Nephron (organoid): ENCODE data around the gene SH3RF3.
"Not testable (repeated sequence)": the region's sequence is repeated elsewhere in the genome, so short reads cannot be mapped to it uniquely, and the experiment has no call there.

Experiments used
- H3K27ac Mint-ChIP-seq, 3 experiments: 2 replicates each; pipeline ENCODE4 v1.8.0; 2020; ENCODE audit warnings: mixed read lengths in 3 of 3, mild to moderate bottlenecking in 2 of 3, moderate library complexity in 1 of 3
- H3K27me3 Mint-ChIP-seq: 2 replicates; pipeline ENCODE4 v1.8.0; 2021; ENCODE audit warnings: low read depth, mild to moderate bottlenecking, moderate library complexity, mixed read lengths
- H3K36me3 Mint-ChIP-seq: 2 replicates; pipeline ENCODE4 v1.8.0; 2020; ENCODE audit warnings: low read depth, mixed read lengths
- H3K4me1 Mint-ChIP-seq: 2 replicates; pipeline ENCODE4 v1.8.0; 2020; ENCODE audit warnings: mixed read lengths
- H3K4me3 Mint-ChIP-seq, 3 experiments: 2 replicates each; pipeline ENCODE4 v1.8.0; 2020; ENCODE audit warnings: mild to moderate bottlenecking in 3 of 3, mixed read lengths in 3 of 3, moderate library complexity in 2 of 3
- H3K9me3 Mint-ChIP-seq: 2 replicates; pipeline ENCODE4 v1.8.0; 2020; ENCODE audit warnings: mixed read lengths
- TF ChIP-seq, protein P1 (sequence below), 3 experiments: fragments of 200-600 bp; sonication (generic); IDR thresholded peaks; one replicate each; pipeline ENCODE4 v1.5.0; 2021; ENCODE audit warnings: antibody characterized with exemption in 3 of 3; ENCODE audit not compliant: unreplicated experiment in 3 of 3

Gene SH3RF3

DNA sequence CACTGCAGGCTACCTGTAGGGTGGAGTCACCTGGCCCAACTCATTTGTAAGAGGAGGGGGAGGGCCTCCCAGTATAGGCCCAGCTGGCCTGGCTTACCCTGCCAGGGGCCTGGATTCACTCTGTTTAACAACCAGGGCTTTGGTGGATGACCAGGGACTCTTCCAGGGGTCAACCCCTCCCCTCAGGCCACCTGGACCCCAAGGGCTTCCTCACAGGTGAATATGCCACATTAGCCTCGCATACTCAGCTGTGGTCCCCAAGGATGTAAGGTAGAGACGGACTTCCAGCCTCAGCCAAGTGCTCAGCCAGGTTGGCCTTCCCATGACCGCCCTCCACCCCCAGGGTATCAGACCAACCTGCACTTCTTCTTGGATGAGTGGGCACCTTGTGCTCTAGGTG, 8.8 kb upstream of the SH3RF3 start:
- H3K4me1 Mint-ChIP-seq, result peaks cover 5% of the 10 kb centered on the region
- no peak overlapping the region for H3K4me3 Mint-ChIP-seq
- peaks cover 10% of the 10 kb centered on the region for H3K9me3 Mint-ChIP-seq
- H3K27ac Mint-ChIP-seq, result no peak overlapping the region
- TF ChIP-seq, protein P1, sequence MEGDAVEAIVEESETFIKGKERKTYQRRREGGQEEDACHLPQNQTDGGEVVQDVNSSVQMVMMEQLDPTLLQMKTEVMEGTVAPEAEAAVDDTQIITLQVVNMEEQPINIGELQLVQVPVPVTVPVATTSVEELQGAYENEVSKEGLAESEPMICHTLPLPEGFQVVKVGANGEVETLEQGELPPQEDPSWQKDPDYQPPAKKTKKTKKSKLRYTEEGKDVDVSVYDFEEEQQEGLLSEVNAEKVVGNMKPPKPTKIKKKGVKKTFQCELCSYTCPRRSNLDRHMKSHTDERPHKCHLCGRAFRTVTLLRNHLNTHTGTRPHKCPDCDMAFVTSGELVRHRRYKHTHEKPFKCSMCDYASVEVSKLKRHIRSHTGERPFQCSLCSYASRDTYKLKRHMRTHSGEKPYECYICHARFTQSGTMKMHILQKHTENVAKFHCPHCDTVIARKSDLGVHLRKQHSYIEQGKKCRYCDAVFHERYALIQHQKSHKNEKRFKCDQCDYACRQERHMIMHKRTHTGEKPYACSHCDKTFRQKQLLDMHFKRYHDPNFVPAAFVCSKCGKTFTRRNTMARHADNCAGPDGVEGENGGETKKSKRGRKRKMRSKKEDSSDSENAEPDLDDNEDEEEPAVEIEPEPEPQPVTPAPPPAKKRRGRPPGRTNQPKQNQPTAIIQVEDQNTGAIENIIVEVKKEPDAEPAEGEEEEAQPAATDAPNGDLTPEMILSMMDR (IDR thresholded peaks at IDR 0.05; ENCODE audit: unreplicated experiment in 3 of 3), result no peak
- peaks cover 26% of the 10 kb centered on the region for H3K27me3 Mint-ChIP-seq
- peaks cover 4% of the 10 kb centered on the region for H3K36me3 Mint-ChIP-seq

DNA sequence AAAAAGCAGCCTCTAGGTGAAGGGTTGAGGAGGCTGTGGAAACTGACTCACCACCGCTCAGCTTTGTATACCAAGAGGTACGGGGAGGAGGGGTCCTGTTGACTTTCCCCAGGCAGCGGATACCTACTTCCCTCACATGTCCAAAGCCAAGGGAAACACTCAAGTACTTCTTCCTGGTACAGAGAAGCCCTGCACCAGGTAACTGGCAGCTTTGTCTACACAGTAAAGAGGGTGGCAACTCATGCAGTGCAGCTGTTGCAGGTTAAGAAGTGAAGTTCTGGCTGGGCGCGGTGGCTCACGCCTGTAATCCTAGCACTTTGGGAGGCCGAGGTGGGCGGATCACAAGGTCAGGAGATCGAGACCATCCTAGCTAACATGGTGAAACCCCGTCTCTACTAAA, 8.3 kb upstream of the SH3RF3 start:
- not testable (repeated sequence) for H3K36me3 Mint-ChIP-seq, H3K4me1 Mint-ChIP-seq, H3K4me3 Mint-ChIP-seq, H3K27ac Mint-ChIP-seq
- Mint-ChIP-seq H3K27me3 (peaks cover 26% of the 10 kb centered on the region), H3K9me3 (peaks cover 10% of the 10 kb centered on the region)

DNA sequence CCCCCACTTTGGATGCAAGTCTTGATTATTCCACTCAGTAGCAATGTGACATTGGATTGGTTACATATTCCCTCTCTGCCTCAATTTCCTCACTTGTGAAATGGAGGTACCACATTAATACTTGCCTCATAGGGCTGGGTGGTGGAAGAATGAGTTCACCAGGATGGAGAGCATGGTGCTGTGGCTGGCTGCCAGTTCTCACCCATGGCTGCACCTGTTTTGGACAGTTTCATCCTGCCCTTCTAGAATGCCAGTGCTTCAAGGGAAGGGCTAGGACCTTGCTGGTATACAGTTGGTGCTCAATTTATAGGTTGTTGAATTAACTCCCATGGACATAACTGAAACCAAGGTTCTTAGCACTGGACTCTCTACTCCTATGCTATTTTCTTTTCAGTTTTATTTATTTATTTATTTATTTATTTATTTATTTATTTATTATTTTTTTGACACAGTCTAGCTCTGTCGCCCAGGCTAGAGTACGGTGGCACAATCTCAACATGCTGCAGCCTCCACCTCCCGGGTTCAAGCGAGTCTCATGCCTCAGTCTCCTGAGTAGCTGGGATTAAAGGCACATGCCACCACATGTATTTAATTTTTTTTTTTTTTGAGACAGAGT, 5.3 kb upstream of the SH3RF3 start:
- TF ChIP-seq, protein P1 (IDR thresholded peaks at IDR 0.05; ENCODE audit: unreplicated experiment in 3 of 3), result no peak
- Mint-ChIP-seq H3K36me3 (no peaks in the 10 kb centered on the region), H3K27me3 (peaks cover 40% of the 10 kb centered on the region), H3K4me1 (peaks cover 9% of the 10 kb centered on the region), H3K4me3 (no peak overlapping the region), H3K27ac (no peak overlapping the region), H3K9me3 (peaks cover 3% of the 10 kb centered on the region)

DNA sequence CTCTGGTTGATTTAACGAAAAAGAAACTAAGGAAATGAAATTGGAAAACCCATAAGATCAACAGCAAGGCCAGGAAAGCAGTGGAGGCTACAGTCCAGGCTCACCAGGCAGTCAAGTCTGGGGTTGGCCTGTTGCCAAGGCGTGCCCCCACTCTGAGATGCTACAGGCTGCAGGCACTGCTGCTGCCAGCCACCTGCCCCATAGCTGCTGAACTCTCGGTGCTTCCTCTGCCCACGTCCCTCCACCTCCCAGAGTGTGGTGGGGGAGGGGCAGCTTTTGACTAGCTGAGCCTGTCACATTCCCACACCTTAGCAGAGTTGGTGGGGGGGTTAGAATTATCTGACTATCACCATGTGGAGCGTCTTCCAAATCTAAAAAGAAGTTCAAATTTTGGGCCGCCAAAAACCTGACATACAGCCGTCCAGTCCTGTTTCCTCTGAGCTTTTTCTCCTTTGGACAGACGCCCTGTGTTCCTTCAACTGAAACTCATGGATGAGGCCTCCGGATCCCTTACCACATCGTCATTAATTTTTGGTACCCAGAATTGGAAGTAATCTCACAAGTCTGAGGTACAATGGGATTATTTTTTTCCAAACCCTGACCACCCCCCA, 3.9 kb upstream of the SH3RF3 start:
- TF ChIP-seq, protein P1 (IDR thresholded peaks at IDR 0.05; ENCODE audit: unreplicated experiment in 3 of 3), result no peak
- H3K36me3 Mint-ChIP-seq, result no peaks in the 10 kb centered on the region
- peaks cover 11% of the 10 kb centered on the region for H3K4me1 Mint-ChIP-seq
- no peaks in the 10 kb centered on the region for H3K9me3 Mint-ChIP-seq
- no peak overlapping the region for H3K4me3 Mint-ChIP-seq
- peaks cover 39% of the 10 kb centered on the region for H3K27me3 Mint-ChIP-seq
- H3K27ac Mint-ChIP-seq, result no peak overlapping the region

DNA sequence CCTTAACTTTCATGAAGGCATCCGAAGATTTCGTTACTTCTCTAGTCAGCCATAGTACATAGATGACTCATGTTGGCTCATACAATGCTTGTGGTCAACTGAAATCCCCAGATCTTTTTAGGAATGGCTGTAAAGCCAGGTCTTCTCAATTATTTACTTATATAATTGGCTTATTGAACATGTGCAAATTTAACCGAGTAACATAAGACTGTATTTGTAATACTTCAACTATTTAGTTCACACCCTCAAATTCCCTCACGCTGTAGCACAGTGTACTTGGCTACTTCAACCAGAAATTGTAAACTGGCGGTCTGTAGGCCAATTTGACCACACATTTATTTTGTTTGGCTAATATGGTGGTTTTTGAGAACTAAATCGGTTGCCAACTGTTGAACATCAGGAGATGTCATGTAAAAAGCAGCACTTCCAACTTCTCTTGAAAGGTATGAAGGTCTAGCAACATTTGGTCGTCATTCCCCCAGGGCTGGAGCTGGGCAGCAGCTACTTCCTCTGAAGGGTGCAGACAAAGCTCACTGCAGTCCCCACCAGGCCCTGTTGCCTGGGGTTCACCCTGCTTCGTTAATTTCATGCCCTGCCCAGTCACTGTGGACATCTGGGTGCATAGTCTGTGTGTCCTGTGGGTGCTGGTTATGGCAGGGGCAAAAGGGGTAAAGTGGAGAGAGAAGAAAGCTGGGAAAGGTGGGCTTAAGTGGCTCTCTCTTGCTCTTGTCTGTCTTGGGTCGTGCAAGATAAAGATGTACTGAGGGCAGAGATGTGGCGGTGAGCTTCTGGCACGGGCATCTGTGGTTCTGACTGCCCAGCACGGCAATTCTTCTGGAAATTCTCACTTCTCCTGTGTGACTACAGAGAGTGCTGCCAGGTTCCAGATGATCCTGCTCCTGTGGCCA, 3.2 kb upstream of the SH3RF3 start:
- no peak overlapping the region for H3K27ac Mint-ChIP-seq
- no peaks in the 10 kb centered on the region for H3K9me3 Mint-ChIP-seq
- no peaks in the 10 kb centered on the region for H3K36me3 Mint-ChIP-seq
- peaks cover 19% of the 10 kb centered on the region for H3K4me1 Mint-ChIP-seq
- peak overlapping the region in 2 of 3 experiments; percentile 3 to 32 for H3K4me3 Mint-ChIP-seq
- TF ChIP-seq, protein P1 (IDR thresholded peaks at IDR 0.05; ENCODE audit: unreplicated experiment in 3 of 3), result no peak
- peaks cover 43% of the 10 kb centered on the region for H3K27me3 Mint-ChIP-seq

DNA sequence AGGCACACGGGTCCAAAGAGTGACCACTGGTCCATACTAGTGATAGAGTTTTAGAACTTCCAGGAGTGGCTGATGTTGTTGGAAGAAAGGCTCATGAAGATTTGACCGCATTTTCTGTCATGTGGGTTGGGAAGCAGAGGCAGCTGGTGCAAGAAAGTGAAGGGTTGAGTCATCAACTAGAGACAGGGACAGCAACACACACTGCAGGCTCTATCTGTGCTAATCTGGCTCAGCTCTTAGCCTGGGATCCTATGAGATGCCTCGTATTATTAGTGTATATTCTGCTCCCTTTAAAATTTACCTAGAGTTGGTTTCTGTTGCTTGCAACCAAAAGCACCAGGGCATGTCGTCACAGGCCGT, 2.5 kb upstream of the SH3RF3 start:
- Mint-ChIP-seq H3K4me3 (peak overlapping the region in 2 of 3 experiments; percentile 3 to 12), H3K36me3 (no peaks in the 10 kb centered on the region), H3K9me3 (no peaks in the 10 kb centered on the region), H3K27me3 (peaks cover 47% of the 10 kb centered on the region), H3K4me1 (peaks cover 23% of the 10 kb centered on the region), H3K27ac (no peak overlapping the region)
- TF ChIP-seq, protein P1 (IDR thresholded peaks at IDR 0.05; ENCODE audit: unreplicated experiment in 3 of 3), result no peak
